ENCODE data around the gene PDE4D.

PDE4D gene

GRCh38 chr5:59819806-59820205 is 73.7 kb downstream of the PDE4D start:
- Histone ChIP-seq H3K27me3 (ENCODE audit: insufficient read depth, low read length) (no peaks in the 10 kb centered on the region), H3K27ac (ENCODE audit: low read length) (no peak overlapping the region), H3K9ac (ENCODE audit: low read depth, low read length) (no peak overlapping the region), H3K36me3 (ENCODE audit: insufficient read depth, low read depth, low read length) (no peaks in the 10 kb centered on the region), H3K4me1 (ENCODE audit: insufficient read depth, low read length) (no peaks in the 10 kb centered on the region), H3K4me3 (ENCODE audit: low read length) (no peak overlapping the region), H3K9me3 (ENCODE audit: insufficient read depth, low read depth, low read length) (no peaks in the 10 kb centered on the region)

- H3K36me3 ChIP-seq (ENCODE audit: insufficient read depth, low read depth, low read length), result no peaks in the 10 kb centered on the region
- no peaks in the 10 kb centered on the region for H3K27me3 ChIP-seq (ENCODE audit: insufficient read depth, low read length)
- no peak overlapping the region for H3K9ac ChIP-seq (ENCODE audit: low read depth, low read length)
- H3K4me3 ChIP-seq (ENCODE audit: low read length), result no peak overlapping the region
- H3K9me3 ChIP-seq (ENCODE audit: insufficient read depth, low read depth, low read length), result no peaks in the 10 kb centered on the region
- no peak overlapping the region for H3K27ac ChIP-seq (ENCODE audit: low read length)
- no peaks in the 10 kb centered on the region for H3K4me1 ChIP-seq (ENCODE audit: insufficient read depth, low read length)
Observed at GRCh38 chr5:59817536-59817935, 76.0 kb downstream of the PDE4D start.

GRCh38 chr5:59816654-59817300 is 76.7 kb downstream of the PDE4D start:
- Histone ChIP-seq H3K9me3 (ENCODE audit: insufficient read depth, low read depth, low read length) (no peaks in the 10 kb centered on the region), H3K27ac (ENCODE audit: low read length) (no peak overlapping the region), H3K27me3 (ENCODE audit: insufficient read depth, low read length) (no peaks in the 10 kb centered on the region), H3K9ac (ENCODE audit: low read depth, low read length) (no peak overlapping the region), H3K4me3 (ENCODE audit: low read length) (no peak overlapping the region), H3K4me1 (ENCODE audit: insufficient read depth, low read length) (no peaks in the 10 kb centered on the region), H3K36me3 (ENCODE audit: insufficient read depth, low read depth, low read length) (no peaks in the 10 kb centered on the region)

- Histone ChIP-seq H3K4me3 (ENCODE audit: low read length) (no peak overlapping the region), H3K9ac (ENCODE audit: low read depth, low read length) (no peak overlapping the region), H3K4me1 (ENCODE audit: insufficient read depth, low read length) (no peaks in the 10 kb centered on the region), H3K27me3 (ENCODE audit: insufficient read depth, low read length) (no peaks in the 10 kb centered on the region), H3K27ac (ENCODE audit: low read length) (no peak overlapping the region), H3K9me3 (ENCODE audit: insufficient read depth, low read depth, low read length) (no peaks in the 10 kb centered on the region), H3K36me3 (ENCODE audit: insufficient read depth, low read depth, low read length) (no peaks in the 10 kb centered on the region)
Observed at GRCh38 chr5:59814537-59814872, 79.0 kb downstream of the PDE4D start.

- H3K4me3 ChIP-seq (ENCODE audit: low read length), result peak overlapping the region; percentile 50
- H3K27ac ChIP-seq (ENCODE audit: low read length), result no peak overlapping the region
- no peaks in the 10 kb centered on the region for H3K9me3 ChIP-seq (ENCODE audit: insufficient read depth, low read depth, low read length)
- H3K36me3 ChIP-seq (ENCODE audit: insufficient read depth, low read depth, low read length), result no peaks in the 10 kb centered on the region
- H3K27me3 ChIP-seq (ENCODE audit: insufficient read depth, low read length), result no peaks in the 10 kb centered on the region
- H3K4me1 ChIP-seq (ENCODE audit: insufficient read depth, low read length), result no peaks in the 10 kb centered on the region
- H3K9ac ChIP-seq (ENCODE audit: low read depth, low read length), result no peak overlapping the region
Observed at GRCh38 chr5:59813761-59814536, 79.6 kb downstream of the PDE4D start.

GRCh38 chr5:59810041-59810440 is 83.5 kb downstream of the PDE4D start:
- no peaks in the 10 kb centered on the region for H3K36me3 ChIP-seq (ENCODE audit: insufficient read depth, low read depth, low read length)
- H3K27me3 ChIP-seq (ENCODE audit: insufficient read depth, low read length), result no peaks in the 10 kb centered on the region
- H3K27ac ChIP-seq (ENCODE audit: low read length), result no peak overlapping the region
- no peaks in the 10 kb centered on the region for H3K4me1 ChIP-seq (ENCODE audit: insufficient read depth, low read length)
- H3K9me3 ChIP-seq (ENCODE audit: insufficient read depth, low read depth, low read length), result no peaks in the 10 kb centered on the region
- H3K9ac ChIP-seq (ENCODE audit: low read depth, low read length), result no peak overlapping the region
- peak overlapping the region; percentile 31; the same call in 1 of the 2 replicates for H3K4me3 ChIP-seq (ENCODE audit: low read length)

GRCh38 chr5:59807806-59808205 is 85.7 kb downstream of the PDE4D start:
- H3K27me3 ChIP-seq (ENCODE audit: insufficient read depth, low read length), result no peaks in the 10 kb centered on the region
- no peaks in the 10 kb centered on the region for H3K4me1 ChIP-seq (ENCODE audit: insufficient read depth, low read length)
- H3K9ac ChIP-seq (ENCODE audit: low read depth, low read length), result no peak overlapping the region
- H3K36me3 ChIP-seq (ENCODE audit: insufficient read depth, low read depth, low read length), result no peaks in the 10 kb centered on the region
- no peak overlapping the region for H3K4me3 ChIP-seq (ENCODE audit: low read length)
- H3K9me3 ChIP-seq (ENCODE audit: insufficient read depth, low read depth, low read length), result no peaks in the 10 kb centered on the region
- no peak overlapping the region for H3K27ac ChIP-seq (ENCODE audit: low read length)

GRCh38 chr5:59800347-59800893 is 93.1 kb downstream of the PDE4D start:
- H3K36me3 ChIP-seq (ENCODE audit: insufficient read depth, low read depth, low read length), result no peaks in the 10 kb centered on the region
- H3K27me3 ChIP-seq (ENCODE audit: insufficient read depth, low read length), result no peaks in the 10 kb centered on the region
- no peaks in the 10 kb centered on the region for H3K9me3 ChIP-seq (ENCODE audit: insufficient read depth, low read depth, low read length)
- H3K4me3 ChIP-seq (ENCODE audit: low read length), result peak overlapping the region; percentile 51; the same call in 1 of the 2 replicates
- H3K4me1 ChIP-seq (ENCODE audit: insufficient read depth, low read length), result peaks cover 21% of the 10 kb centered on the region
- H3K27ac ChIP-seq (ENCODE audit: low read length), result no peak overlapping the region
- H3K9ac ChIP-seq (ENCODE audit: low read depth, low read length), result peak overlapping the region; percentile 53; the same call in 1 of the 2 replicates

GRCh38 chr5:59799668-59800346 is 93.7 kb downstream of the PDE4D start:
- Histone ChIP-seq H3K9ac (ENCODE audit: low read depth, low read length) (peak overlapping the region; percentile 53; the same call in 1 of the 2 replicates), H3K36me3 (ENCODE audit: insufficient read depth, low read depth, low read length) (no peaks in the 10 kb centered on the region), H3K27ac (ENCODE audit: low read length) (no peak overlapping the region), H3K4me1 (ENCODE audit: insufficient read depth, low read length) (peaks cover 21% of the 10 kb centered on the region), H3K27me3 (ENCODE audit: insufficient read depth, low read length) (no peaks in the 10 kb centered on the region), H3K9me3 (ENCODE audit: insufficient read depth, low read depth, low read length) (no peaks in the 10 kb centered on the region), H3K4me3 (ENCODE audit: low read length) (peak overlapping the region; percentile 51; the same call in 1 of the 2 replicates)

- H3K9ac ChIP-seq (ENCODE audit: low read depth, low read length), result peak overlapping the region; percentile 3; the same call in 1 of the 2 replicates
- no peaks in the 10 kb centered on the region for H3K27me3 ChIP-seq (ENCODE audit: insufficient read depth, low read length)
- no peak overlapping the region for H3K4me3 ChIP-seq (ENCODE audit: low read length)
- H3K36me3 ChIP-seq (ENCODE audit: insufficient read depth, low read depth, low read length), result no peaks in the 10 kb centered on the region
- H3K27ac ChIP-seq (ENCODE audit: low read length), result no peak overlapping the region
- peaks cover 21% of the 10 kb centered on the region for H3K4me1 ChIP-seq (ENCODE audit: insufficient read depth, low read length)
- no peaks in the 10 kb centered on the region for H3K9me3 ChIP-seq (ENCODE audit: insufficient read depth, low read depth, low read length)
Observed at GRCh38 chr5:59798862-59799667, 94.5 kb downstream of the PDE4D start.

- Histone ChIP-seq H3K9ac (ENCODE audit: low read depth, low read length) (no peak overlapping the region), H3K4me3 (ENCODE audit: low read length) (no peak overlapping the region), H3K27ac (ENCODE audit: low read length) (no peak overlapping the region), H3K4me1 (ENCODE audit: insufficient read depth, low read length) (peaks cover 8% of the 10 kb centered on the region), H3K36me3 (ENCODE audit: insufficient read depth, low read depth, low read length) (no peaks in the 10 kb centered on the region), H3K27me3 (ENCODE audit: insufficient read depth, low read length) (no peaks in the 10 kb centered on the region), H3K9me3 (ENCODE audit: insufficient read depth, low read depth, low read length) (no peaks in the 10 kb centered on the region)
Observed at GRCh38 chr5:59795141-59795540, 98.4 kb downstream of the PDE4D start.
